ENCODE data around the gene RBM17.
"Not testable (repeated sequence)": the region's sequence is repeated elsewhere in the genome, so short reads cannot be mapped to it uniquely, and the experiment has no call there.

The RBM17 gene

DNA sequence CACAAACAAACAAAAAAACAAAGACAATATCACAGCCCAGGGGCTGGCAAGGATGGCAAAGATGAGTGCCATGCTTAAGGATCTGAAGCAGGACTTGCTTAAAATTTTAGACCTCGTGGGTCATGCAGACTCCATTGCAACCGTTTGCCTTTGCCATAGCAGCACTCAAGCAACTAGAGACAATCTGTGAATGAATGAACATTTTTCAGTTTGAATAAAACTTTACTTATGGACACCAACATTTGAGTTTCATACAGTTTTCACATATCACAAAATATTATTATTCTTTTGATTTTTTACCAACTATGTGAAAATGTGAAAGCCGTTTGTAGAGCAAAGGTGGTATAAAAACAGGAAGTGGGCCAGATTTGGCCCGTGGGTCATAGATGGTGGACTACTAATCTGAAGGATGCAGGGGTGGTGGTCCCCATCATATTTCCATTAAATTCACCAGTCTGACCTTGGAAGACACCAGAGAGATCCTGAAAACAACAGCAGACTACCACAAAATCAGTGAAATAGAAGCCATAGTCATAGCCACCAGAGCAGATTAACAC lies 8.3 kb upstream of the RBM17 start:
- no peak for DNase-seq

- DNase-seq, result no peak
These were observed 6.1 kb upstream of the RBM17 start for GRCh38 chr10:6082496-6083395.

DNA sequence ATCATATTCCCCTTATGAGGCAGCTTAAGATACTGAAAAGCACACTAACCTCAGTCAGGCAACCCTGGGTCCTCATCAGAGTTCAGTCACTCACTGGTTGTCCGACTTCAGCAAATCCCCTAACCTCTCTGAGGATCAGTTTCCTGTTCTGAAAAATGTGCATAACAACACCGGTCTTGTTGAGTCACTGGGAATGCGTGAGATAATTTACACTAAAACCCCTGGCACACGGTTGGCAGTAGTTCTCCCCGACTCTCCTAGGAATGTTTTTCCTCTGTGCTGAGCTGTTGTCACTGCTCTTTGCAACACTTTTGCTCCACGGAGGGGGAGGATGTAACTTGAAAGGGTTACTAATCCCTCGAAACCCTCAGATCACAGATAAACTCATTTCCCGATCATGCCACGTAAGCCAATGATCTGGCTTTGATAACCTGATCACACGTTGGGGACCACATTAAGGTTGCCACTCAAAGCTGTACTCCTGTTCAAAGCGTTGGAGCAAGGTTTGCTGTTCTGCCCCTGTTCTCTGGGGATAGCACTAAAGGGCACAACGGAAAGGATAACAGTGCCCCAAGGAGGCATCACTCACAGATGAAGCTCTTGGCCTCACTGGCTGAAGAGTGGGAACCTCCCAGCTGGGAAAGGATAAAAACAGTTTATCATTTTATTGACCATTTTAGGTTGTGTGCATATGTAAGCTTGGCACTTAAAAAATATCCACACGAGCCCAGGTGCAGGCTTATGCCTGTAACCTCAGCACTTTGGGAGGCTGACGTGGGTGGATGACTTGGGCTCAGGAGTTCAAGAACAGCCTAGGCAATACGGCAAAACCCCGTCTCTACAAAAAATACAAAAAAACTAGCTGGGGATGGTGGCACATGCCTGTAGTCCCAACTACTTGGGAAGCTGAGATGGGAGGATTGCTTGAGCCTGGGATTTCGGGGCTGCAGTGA lies 5.0 kb upstream of the RBM17 start:
- DNase-seq, result no peak

- peak; percentile 91 for DNase-seq
These were observed 2.2 kb upstream of the RBM17 start for GRCh38 chr10:6086375-6087233.

DNA sequence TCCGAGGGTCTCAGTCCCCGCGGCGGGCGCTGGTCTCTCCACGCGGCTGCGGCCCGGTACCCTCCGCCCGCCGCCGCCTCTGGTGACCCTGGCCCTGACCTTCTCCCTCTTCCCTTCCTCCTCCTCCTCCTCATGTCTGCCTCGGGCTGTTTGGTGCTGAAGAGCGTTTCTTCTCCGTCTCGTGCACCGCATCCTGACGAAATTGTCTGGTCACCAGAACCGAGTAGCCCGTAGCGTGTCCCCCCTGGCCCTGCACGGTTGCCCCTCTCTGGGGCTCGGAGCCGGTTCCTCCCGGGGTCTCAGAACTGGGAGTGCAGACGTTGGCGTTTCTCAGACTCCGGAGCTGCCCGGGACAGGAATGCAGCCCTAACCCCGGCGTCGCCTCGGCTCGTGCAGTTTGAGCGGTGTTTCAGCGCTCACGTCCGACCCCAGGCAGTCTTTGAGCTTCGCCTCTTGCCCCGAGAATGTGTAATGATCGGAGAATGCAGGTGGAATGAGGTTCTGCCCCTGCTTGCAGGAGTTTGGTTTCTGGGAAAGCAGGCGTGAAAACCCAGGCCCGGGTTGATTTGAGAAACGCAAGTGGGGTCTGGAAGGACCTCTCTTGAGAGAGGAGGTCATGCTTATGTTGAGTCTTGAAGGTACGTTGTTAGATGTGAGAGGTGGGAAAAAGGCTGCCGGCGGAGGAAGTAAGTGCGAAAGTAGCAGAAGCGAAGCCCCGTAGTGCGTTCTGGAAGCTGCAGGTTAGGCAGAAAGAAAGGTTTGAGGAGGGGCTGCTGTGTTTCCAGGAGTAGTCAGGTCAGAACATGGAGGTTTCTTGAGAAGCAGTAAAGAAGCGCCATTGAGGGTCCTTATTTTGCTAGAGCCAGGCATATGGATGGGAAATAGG lies 743 bp downstream of the RBM17 start:
- no peak for DNase-seq

DNA sequence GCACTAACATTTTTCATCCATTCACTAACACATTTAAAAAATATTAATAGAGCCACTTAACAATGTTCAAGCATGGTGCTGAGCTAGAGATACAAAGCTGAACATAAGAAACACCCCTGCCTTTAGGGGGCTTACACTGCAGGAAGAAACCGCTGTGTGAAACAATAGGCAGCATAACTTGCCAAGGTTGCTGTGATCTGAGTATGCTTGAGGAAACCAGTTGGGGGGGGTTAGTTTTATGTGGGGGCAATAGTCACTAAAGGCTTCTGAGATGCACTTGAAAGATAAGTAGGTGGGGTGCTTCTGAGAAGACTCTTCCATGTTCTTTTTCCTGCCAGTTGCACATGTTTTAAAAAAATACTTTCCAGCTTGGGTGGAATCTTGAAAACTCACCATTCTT lies 2.8 kb downstream of the RBM17 start:
- no peak for DNase-seq

DNA sequence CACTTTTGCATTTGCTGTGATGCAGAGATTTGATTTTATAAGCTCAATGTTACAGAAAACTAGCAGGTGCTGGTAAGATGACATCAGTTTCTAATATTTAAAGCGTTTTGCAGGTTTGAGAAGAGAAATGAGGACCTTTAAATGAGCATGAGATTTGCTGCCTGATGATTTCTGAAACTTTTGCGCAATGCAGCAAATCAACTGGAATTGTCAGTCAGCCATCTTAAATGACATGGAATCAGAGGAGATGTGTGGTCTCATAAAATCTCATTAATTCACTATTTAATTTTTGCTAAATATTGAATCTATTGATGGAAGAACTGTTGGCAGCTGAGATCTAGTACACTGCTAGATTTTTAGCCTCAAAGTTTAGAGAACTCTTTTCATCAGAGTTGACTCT lies 3.9 kb downstream of the RBM17 start:
- no peak for DNase-seq

DNA sequence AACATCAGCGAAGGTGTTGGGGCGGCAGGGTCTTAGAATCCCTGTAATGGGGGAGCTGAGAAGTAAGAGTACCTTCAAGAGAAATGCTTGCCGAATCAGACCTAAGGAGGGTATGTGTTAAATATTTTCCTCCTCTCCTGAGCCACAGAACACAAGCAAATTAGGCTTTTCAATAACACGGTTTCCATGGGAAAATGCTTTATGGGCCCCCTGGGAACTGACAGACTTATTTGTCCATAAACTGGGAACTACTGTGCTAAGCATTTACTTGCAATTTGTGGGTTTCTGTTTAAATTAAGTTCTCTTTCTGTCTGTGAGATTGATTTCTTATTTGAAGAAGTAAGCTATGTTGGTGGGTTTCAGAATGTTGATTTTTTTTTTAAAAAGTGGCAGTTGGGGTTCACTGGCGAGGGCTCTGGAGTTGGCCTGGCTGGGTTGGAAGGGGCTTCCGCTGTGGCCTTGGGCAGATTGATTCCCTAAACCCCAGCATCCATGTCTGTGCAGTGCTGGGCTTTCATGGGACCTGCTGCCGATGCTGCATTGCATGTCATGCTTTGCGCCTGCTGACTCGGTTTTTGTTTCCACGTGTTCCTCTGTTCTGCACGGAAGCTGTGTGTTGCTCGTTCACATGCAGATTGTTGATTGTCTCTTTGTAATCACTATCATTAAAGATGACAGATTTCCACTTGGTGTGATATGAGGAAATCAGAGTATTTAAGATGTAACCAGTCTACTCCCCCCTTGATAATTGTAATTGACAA lies 7.2 kb downstream of the RBM17 start:
- no peak for DNase-seq

- no peak for DNase-seq
These were observed 8.2 kb downstream of the RBM17 start for GRCh38 chr10:6097063-6097462.

GRCh38 chr10:6098156-6098555 lies 9.3 kb downstream of the RBM17 start:
- DNase-seq, result no peak

GRCh38 chr10:6100370-6100769 lies 11.5 kb downstream of the RBM17 start:
- no peak for DNase-seq

GRCh38 chr10:6101181-6101580 lies 12.3 kb downstream of the RBM17 start:
- no peak for DNase-seq

DNA sequence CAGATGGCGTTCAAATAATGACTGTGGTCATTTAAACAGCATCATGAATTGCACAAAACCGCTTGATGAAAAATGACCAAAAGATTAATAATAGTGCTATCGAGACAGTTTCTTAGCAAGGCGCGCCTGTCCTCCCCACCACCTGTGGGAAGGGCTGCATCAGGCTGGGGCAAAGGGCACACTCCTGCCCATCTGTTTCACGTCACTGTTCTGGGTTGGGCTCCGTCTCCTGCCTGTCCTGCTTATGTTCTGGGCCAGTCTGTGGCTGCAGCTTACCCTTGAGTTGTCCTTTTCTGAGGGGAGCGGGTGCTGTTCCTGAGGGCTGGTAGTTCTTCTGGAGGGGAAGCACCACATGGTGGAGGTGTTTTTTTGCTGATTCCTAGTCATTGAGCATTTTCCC lies 13.3 kb downstream of the RBM17 start:
- no peak for DNase-seq

DNA sequence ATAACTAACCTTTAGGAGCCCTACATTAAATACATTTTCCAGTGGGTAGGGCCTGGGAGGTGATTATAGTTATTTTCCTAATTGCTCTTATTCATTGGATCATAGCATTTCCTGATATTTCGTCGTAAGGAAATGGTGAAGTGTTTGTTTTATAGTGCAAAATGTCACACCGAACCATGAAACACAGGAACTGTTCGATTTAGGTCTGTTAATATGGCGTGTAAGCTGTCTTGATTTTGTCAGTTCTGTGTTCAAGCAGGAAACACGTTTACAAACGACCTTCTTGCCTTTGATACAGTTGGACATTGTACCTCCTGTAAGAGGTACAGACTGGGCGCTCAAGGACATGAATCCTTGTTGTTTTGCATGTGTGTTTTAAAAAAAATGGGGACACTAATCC lies 14.8 kb downstream of the RBM17 start:
- DNase-seq, result no peak

GRCh38 chr10:6107616-6108015 lies 18.8 kb downstream of the RBM17 start:
- DNase-seq, result not testable (repeated sequence)

DNA sequence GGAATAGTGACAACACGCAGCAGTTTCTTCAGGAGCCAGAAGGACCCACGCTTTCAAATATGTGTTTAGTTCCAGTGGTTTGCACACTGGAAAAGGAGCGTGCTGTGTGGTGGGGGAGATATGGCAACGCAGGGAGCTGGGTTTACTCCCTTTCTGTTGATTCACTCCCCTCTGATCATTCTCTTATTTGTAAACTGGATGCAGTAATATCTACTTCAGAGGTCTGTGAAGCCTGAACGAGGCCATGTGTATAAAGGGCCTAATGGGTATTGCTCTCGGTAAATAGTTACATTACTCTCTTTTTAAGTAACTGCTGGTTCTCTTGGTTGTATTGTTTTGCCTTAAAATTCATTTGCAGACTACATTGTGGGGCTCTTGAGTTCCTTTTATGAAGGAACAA lies 19.2 kb downstream of the RBM17 start:
- DNase-seq, result no peak

DNA sequence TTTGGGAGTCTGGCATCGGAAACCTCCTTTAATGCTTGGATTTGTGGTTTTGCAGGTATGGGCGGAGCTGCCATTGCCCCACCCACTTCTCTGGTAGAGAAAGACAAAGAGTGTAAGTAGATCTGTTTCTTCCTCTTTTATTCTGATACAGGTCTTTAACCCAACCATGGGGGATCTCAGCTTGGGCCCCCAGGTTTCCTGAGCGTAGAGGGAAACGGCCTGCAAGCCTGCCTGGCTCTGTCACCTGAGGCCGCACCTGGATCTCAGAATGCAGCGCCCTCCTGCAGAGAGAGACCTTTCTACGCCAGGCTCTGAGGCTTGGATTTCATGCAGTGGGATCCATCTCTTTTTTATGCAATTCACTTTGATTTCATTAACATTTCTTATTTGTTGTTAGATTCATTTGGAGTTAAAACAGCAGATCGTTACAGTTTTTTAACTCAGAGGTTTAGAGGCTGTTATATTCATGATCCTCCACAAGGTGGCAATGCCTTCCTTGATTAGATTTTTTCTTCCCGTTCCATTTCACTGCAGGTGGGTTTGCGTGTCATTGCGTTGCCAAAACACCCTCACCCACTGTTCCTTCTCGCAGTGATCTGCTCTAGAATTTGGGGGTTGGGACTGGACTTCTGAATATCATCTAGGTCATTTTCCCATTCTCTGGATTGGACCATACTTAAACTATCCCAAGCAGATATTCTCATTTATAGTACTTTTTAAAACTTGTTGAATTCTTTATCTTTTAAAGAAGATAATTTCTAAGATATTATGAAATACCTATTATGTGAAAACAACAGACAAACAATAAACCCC lies 20.0 kb downstream of the RBM17 start:
- DNase-seq, result peak; percentile 47

- no peak for DNase-seq
These were observed 20.6 kb downstream of the RBM17 start for GRCh38 chr10:6109444-6109775.

DNA sequence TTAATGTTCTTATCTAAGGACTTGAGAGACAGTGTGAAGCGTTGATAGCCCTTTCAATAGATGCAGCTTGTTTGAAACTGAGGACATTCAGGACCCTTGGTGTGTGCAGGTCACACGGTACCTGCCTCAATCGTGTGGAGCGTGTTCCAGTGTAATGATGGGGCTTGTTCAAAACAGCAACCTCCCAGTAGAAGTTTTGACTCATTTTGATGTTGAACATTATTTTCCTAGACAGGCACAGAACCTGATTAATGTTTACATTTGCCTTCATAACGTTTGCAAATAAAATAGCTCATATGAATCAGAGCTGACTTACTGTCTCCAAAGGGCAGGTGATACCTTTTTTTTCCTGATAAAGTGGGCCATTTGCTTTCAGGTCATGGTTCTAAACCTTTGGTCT lies 21.3 kb downstream of the RBM17 start:
- DNase-seq, result no peak

GRCh38 chr10:6112893-6113292 lies 24.1 kb downstream of the RBM17 start:
- DNase-seq, result no peak
